ENCODE measurements around the gene COLEC11. TPM values are rescaled to one million over a fixed set of nuclear protein-coding genes. Genes with fewer than 3 reads are reported as not detected.
A peak's percentile ranks its signal among the peaks of the same experiment; 100 is the strongest.

Gene COLEC11
- total and polyA plus RNA-seq, 2 of the 13 experiments (the other 11 are each of a cell fraction or from before 2014, with no cell fraction given), result 1.5 to 3.0 TPM

DNA sequence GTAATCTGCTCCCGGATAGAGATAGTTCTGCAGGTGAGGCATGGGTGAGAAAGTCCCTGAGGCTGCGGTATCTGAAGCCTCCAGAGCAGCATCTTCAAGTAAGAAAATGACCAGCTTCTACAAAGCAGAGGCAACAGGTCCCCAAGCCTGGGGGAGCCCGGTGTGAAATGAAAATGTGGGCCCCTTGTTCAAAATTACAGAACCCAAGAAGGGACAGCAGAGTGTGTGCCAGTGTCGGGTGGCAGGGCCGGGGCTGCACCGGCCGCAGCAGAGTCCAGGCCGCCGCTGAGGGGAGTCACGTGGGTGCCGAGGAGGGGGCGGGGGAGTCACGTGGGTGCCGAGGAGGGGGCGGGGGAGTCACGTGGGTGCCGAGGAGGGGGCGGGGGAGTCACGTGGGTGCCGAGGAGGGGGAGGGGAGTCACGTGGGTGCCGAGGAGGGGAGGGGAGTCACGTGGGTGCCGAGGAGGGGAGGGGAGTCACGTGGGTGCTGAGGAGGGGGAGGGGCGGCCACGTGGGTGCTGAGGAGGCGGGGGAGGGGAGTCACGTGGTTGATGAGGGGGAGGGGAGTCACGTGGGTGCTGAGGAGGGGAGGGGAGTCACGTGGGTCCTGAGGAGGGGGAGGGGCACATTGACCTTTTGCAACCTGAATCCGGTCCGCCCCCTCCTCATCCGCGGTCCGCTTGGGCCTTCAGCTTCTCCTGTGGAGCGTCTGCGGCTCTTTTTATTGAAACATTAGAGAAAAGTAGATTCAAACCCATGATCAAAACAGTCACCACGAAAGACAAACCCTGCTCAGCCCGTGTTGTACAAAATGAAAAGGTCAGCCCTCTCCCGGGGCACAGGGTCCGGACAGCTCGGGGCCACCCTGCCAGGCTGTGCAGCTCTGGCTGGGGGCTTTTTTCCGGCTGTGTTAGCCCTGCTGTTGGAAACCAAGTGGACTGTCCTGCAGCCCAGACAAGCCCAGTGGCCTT, 10.4 kb downstream of the COLEC11 start (continued):
- no peak for TF ChIP-seq FUBP1 (CRISPR knock-in tag; IDR thresholded peaks at IDR 0.05; ENCODE audit: borderline replicate concordance)
- TF ChIP-seq HOXA3 (CRISPR knock-in tag; IDR thresholded peaks at IDR 0.05), result peak; percentile 43; the same call in 1 of the 2 replicates
- TF ChIP-seq ZNF124 (CRISPR knock-in tag; IDR thresholded peaks at IDR 0.05), result no peak
- TF ChIP-seq, protein P1, sequence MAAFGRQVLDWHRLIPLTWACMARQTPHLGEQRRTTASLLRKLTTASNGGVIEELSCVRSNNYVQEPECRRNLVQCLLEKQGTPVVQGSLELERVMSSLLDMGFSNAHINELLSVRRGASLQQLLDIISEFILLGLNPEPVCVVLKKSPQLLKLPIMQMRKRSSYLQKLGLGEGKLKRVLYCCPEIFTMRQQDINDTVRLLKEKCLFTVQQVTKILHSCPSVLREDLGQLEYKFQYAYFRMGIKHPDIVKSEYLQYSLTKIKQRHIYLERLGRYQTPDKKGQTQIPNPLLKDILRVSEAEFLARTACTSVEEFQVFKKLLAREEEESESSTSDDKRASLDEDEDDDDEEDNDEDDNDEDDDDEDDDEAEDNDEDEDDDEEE (CRISPR knock-in tag; IDR thresholded peaks at IDR 0.05), result no peak
- no peak for TF ChIP-seq MIXL1 (CRISPR knock-in tag; IDR thresholded peaks at IDR 0.05)
- no peak for TF ChIP-seq E2F2 (CRISPR knock-in tag; IDR thresholded peaks at IDR 0.05; ENCODE audit: borderline replicate concordance)
- no peak for TF ChIP-seq ZBTB49 (CRISPR knock-in tag; IDR thresholded peaks at IDR 0.05; ENCODE audit: borderline replicate concordance)
- peak; percentile 58; the same call in 1 of the 2 replicates for TF ChIP-seq GATA4 (IDR thresholded peaks at IDR 0.05; ENCODE audit: borderline replicate concordance, low read depth)
- TF ChIP-seq, protein P2, sequence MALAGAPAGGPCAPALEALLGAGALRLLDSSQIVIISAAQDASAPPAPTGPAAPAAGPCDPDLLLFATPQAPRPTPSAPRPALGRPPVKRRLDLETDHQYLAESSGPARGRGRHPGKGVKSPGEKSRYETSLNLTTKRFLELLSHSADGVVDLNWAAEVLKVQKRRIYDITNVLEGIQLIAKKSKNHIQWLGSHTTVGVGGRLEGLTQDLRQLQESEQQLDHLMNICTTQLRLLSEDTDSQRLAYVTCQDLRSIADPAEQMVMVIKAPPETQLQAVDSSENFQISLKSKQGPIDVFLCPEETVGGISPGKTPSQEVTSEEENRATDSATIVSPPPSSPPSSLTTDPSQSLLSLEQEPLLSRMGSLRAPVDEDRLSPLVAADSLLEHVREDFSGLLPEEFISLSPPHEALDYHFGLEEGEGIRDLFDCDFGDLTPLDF (CRISPR knock-in tag; IDR thresholded peaks at IDR 0.05), result no peak
- no peak; the same call in 1 of the 2 replicates for TF ChIP-seq ZNF33B (CRISPR knock-in tag; IDR thresholded peaks at IDR 0.05)
- no peak for TF ChIP-seq ONECUT2 (CRISPR knock-in tag; IDR thresholded peaks at IDR 0.05)
- no peak for TF ChIP-seq FOXP4 (CRISPR knock-in tag; IDR thresholded peaks at IDR 0.05)
- no peak for TF ChIP-seq FIP1L1 (IDR thresholded peaks at IDR 0.05; ENCODE audit: borderline replicate concordance, insufficient read depth, low read depth, low read length)
- TF ChIP-seq PHF8 (CRISPR knock-in tag; IDR thresholded peaks at IDR 0.05), result peak; percentile 83
- TF ChIP-seq ZNF615 (CRISPR knock-in tag; IDR thresholded peaks at IDR 0.05; ENCODE audit: borderline replicate concordance), result no peak
- TF ChIP-seq, protein P3, sequence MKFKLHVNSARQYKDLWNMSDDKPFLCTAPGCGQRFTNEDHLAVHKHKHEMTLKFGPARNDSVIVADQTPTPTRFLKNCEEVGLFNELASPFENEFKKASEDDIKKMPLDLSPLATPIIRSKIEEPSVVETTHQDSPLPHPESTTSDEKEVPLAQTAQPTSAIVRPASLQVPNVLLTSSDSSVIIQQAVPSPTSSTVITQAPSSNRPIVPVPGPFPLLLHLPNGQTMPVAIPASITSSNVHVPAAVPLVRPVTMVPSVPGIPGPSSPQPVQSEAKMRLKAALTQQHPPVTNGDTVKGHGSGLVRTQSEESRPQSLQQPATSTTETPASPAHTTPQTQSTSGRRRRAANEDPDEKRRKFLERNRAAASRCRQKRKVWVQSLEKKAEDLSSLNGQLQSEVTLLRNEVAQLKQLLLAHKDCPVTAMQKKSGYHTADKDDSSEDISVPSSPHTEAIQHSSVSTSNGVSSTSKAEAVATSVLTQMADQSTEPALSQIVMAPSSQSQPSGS (CRISPR knock-in tag; IDR thresholded peaks at IDR 0.05), result no peak
